ENCODE results near the gene ANKS1B.

The ANKS1B gene

GRCh38 chr12:99099786-99100185, 885.0 kb downstream of the ANKS1B start:
- DNase-seq, result no peak

DNA sequence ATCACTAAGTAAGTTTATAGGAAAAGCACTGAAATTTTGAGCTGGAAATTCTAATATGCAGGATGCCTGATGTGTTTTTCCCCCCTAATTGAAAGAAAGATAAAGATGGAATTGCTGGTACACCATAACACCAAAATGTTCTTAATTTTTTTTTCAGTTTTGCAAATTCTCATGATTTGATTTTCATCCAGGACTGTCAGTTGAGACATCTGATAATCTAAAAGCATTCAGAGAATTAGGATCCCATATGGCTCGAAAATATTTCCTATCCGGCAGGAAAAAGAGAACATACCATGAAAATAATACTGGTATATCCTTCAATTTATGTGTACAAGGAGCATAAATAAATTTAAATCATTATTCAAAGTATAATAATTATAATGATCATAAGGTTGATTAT, 887.6 kb downstream of the ANKS1B start:
- no peak for DNase-seq

GRCh38 chr12:99093166-99093565, 891.6 kb downstream of the ANKS1B start:
- no peak for DNase-seq

DNA sequence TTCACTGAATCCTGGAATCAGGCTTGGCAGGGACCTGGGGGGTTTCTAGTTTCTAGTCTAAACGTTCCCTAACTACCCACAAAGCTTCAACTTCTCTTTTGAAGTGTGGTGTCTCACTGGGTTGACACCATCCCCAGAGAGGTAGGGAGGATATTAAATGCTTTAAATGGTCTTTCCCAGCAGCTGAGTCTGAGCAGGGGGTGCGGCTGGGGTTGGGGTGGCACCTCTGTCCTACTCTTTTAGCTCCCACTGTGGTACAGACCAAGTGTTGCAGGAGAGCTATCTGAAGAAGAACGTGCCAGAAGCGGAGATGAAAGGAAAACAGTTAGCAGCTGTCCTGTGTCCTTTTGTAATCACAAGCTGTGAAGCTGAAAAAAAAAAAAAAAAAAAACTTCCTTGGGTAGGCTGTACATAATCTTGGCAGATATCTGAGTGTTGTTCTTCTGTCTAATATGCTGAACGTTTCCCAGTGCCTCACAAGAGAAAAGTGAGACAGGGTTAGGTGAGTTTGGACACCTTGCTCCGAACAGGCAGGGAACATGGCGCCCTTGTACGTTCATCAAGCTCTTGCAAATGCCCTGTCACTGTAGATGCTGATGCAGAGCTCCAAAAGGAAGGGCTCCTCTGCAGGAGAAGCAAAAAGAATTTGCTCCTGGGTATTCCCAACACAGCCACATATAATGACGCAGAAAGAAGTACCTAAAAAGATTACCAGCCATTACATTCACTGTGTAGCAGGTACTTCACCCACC, 892.5 kb downstream of the ANKS1B start:
- no peak for DNase-seq

DNA sequence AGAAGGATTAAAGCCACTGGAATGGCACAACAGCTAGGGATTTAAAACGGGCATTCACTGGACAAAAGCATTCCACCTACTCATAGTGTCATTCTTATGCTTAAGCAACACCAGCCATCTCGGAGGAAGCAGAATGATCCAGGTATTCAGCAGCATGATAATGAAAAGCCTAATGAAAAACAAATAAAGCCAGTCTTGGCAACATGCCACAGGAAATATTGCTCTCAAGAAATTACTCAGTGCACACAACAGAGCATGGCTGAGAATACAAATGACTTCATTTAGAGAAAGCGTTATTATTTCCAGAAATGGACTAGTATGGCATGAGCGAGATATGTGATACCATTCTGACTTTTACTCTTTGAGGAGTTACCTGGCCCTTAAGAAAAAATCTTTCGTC, 897.5 kb downstream of the ANKS1B start:
- DNase-seq, result no peak

GRCh38 chr12:99079811-99080210, 904.9 kb downstream of the ANKS1B start:
- DNase-seq, result no peak

DNA sequence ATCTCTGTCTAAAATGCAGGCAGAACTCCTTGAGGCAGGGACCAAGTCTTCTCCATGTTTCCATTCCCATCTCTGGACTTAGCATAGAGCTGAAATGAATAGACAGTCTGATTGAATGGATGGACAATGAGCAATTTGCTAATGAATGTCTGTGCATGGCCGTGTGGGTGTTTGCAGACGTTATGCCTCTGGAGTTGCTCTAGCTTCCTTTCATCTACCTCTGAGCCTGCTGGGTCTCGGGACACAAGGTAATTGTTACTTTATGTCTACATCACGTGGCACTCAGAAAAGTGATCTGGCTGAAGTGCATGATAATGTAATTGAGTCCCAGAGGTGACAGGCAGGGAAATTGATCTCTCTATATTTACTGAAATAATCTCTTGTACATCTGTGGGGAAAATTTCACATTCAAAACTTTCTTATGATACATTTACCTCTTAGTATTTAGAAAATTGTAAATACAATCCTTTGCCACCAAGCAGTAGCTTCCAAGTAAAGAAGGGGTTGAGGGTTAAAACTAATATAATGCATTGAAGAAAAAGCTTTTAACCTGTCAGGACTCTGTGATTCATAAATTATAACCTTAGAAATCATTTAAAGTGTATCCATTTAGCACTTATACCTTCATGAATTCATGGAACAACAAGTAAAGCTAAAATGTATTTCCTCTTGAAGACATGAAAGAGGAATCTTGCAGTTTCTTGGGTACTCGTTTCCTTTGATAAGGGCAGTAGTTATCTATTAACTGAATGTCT, 915.6 kb downstream of the ANKS1B start:
- no peak for DNase-seq

GRCh38 chr12:99067171-99067785, 917.5 kb downstream of the ANKS1B start:
- no peak for DNase-seq

DNA sequence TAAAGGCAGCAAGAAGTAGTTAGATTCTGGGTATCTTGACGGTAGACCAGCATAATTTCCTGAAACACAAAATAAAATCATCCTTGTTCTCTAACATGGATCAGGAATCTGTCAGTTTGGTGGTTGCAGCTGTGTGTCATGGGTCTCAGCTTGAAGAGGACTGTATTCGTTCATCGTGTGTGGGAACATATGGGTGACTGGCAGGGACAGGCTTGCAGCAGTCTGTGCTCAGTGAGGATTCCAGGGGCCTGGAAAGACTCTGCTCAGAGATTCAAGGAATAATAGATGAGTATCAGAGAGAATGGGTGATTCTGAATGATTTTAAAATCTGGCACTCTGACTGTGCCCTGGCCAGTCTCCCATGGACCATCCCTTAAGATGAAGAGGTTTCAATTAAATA, 918.0 kb downstream of the ANKS1B start:
- DNase-seq, result no peak

DNA sequence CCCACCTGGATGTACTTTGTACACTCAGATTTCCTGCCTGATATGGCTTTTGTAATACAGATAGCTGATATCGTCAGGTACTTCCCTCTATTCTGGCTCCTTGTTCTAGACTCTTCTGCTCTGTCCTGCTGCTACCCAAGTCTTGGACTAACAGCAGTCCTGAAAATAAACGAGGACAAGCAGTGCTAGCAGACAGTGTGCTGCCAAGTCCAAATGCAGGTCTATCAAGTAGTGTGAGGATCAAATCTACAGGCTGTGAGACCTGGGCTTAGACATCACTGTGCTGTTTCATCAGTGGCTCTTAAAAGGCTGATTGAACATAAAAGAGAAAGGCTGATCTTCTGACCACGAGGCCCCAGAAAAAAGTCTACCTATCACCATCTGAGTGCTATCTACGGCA, 921.6 kb downstream of the ANKS1B start:
- DNase-seq, result no peak

GRCh38 chr12:99059824-99060511, 924.8 kb downstream of the ANKS1B start:
- no peak for DNase-seq

DNA sequence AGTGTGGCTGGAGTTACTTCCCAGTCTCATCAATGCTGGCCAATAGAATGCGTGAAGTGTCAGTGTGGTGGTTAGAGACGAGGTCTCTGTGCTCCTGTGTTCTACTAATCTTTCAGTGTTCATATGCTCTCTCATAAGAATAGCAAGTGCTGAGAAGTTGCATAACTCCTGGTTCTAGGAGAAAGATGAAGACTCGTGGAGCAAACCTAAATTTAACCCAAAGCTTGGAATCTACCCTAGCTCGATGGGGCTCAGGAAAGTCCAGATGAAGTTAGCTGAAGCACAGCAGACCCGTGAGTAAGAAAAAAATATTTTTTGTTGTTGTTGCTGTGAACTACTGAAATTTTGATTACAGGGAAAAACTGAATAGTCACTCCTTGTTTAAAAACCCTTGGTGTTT, 927.1 kb downstream of the ANKS1B start:
- no peak for DNase-seq

DNA sequence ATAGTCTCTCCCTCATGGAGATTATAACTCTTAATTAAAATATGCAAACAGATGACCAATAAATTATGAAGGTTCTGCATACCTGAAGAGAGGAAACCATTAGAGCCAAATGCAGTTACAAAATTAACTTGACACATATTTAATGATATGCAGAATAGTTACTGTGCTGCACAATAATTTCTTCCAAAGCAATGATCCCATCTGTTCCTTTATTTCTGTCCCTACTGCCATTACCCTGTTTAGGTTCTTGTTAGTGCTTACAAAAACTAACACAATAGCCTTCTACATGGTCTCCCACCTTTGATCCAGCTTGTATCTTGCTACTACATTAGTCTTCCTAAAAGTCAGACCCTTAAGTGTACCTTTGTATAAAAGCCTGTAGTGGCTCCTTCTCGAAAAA, 928.5 kb downstream of the ANKS1B start:
- no peak for DNase-seq

GRCh38 chr12:99055299-99055698, 929.4 kb downstream of the ANKS1B start:
- DNase-seq, result no peak

GRCh38 chr12:99054601-99055128, 930.1 kb downstream of the ANKS1B start:
- no peak for DNase-seq

DNA sequence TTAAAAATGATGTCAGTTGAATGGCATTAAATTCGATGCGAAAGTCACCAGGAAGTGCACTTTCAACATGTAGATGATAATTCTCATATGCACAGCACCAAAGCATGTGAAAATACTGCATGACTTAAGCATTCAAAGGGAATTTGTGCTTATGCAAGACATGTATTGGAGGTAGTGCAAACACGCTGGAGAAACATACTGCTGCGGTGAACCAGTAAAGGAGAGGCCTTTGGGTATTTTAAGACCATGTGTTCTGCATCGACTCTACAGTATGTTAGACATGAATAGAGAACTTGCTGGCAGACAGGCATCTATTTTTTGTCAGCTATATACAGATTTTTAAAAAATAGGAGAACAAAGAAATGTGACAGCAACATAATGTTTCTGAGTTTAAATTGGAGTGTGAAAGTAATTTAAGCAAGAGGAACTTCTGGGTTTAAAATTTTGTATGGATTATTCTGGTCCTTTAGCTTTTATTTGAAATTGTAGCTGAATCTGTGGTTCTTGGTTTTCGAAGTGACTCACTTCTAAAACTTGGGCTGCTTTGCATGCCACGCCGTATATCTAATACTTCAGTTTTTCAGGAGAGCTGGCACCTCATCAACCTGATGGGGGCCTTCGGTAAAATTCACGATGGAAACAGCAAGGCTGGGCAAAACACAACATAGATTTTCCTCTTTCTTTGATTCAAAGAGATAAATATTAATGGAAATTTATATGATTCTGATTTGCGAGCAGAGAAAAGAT, 930.9 kb downstream of the ANKS1B start:
- DNase-seq, result no peak

GRCh38 chr12:99049774-99050173, 935.0 kb downstream of the ANKS1B start:
- DNase-seq, result no peak

DNA sequence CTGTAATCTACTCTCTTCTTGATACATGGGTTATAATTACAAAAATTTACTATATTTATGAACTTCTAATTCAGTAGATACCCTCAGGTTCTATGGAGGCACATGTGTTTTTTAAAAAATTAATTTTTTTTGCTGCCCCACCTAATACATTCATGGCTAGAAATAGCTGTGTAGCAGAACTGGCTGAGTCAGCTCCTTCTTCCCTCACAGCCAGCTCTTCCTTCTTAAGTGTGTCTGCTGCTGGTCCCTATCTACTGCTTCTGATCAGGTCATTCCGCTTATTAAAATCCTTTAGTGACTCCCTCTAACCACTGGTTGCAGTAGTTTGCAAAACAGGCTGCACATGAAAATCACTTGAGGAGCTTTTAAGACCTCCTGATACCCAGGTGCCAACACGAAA, 939.6 kb downstream of the ANKS1B start:
- DNase-seq, result no peak

GRCh38 chr12:99043319-99043914, 941.3 kb downstream of the ANKS1B start:
- no peak for DNase-seq

DNA sequence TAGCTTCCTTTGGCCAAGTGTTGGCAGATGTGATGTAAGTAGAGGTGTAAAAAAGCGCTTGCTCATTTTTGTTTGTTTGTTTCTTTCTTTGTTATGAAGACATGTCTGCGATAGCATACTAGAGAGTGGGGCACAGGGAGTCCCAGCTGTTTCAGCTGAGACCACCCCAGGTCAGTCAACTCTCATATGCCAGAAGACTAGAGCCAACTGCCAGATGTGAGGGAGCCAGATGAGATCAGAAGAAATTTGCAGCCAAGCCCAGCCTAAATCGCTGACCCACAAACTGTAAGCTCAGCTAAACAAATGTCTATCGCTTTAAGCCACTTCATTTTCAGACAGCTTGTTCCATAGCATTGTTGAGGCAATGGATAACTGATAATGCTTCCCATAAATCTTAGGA, 942.5 kb downstream of the ANKS1B start:
- no peak for DNase-seq

GRCh38 chr12:99039367-99040120, 945.2 kb downstream of the ANKS1B start:
- no peak for DNase-seq
